AG04449 (cell line): ENCODE results near the gene MEAK7.

Source experiments
- CTCF ChIA-PET: fragments of 350-600 bp; formaldehyde crosslinking; extraction: SDS; loops from one replicate; lab custom pipeline; 2021; ENCODE audit warnings: antibody characterized with exemption; lab: Yijun Ruan, JAX
- POLR2A ChIA-PET: fragments of 400-600, 350-600 bp; formaldehyde crosslinking; extraction: SDS; loops from one replicate; lab custom pipeline; 2020; ENCODE audit warnings: antibody characterized with exemption, inconsistent platforms; lab: Yijun Ruan, JAX
- DNase-seq: peaks from one replicate; pipeline ENCODE4 v3.0.0-alpha.2; 2010; ENCODE audit warnings: low read depth, low spot score
- H3K4me3 ChIP-seq: 2 replicates; pipeline ENCODE4 v1.5.1; 2011; ENCODE audit warnings: low read depth, mild to moderate bottlenecking, control low read depth, low read length
- CTCF ChIP-seq: IDR thresholded peaks from one replicate; pipeline ENCODE4 v1.5.1; 2011; ENCODE audit warnings: mild to moderate bottlenecking, moderate library complexity, low read length, control low read depth, inconsistent platforms; ENCODE audit not compliant: insufficient read depth; ENCODE audit errors: missing control alignments

MEAK7 gene

GRCh38 chr16:84511831-84512230 lies 7.4 kb upstream of the MEAK7 start:
- no peak for TF ChIP-seq CTCF
- H3K4me3 ChIP-seq, result no peak overlapping the region
- POLR2A ChIA-PET, result no interaction called here
- CTCF ChIA-PET, result interaction anchor here (1.0 to 12.3 kb wide), 22 partner anchors 9 to 460 kb away, joined by 3 to 446 read pairs (median 6); partner anchors contain the start of genes COTL1 and KLHL36
- DNase-seq, result no peak

DNA sequence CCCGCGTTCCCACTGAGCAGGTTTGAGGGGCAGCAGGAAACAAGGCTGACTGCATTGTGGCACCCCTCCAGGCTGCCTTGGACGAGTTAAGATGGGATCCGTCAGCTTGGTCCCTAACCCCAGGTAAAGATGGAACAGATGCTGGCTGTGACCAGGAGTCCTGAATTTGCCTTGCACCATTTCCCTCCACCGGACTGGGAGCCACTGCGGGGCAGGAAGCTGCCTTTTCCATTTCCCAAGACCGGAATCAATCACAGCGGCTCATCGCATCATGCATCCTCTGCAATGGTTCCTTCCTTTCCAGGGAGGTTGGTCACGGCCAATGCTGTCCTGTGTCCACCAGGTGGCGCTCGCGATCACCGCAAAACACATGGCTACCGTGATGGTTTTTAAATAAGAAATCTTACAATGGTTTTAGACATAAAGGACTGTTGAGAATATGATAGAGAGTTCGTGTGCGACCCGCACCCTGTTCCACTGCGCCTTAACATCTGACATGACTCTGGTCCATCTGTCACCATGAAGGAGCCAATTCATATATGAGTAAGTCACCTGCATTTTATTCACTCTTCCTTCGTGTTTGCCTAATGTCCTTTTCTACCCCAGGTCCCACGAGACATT lies 6.8 kb upstream of the MEAK7 start:
- peak; percentile 36 for DNase-seq
- no peak overlapping the region for H3K4me3 ChIP-seq
- TF ChIP-seq CTCF, result peak; percentile 85

DNA sequence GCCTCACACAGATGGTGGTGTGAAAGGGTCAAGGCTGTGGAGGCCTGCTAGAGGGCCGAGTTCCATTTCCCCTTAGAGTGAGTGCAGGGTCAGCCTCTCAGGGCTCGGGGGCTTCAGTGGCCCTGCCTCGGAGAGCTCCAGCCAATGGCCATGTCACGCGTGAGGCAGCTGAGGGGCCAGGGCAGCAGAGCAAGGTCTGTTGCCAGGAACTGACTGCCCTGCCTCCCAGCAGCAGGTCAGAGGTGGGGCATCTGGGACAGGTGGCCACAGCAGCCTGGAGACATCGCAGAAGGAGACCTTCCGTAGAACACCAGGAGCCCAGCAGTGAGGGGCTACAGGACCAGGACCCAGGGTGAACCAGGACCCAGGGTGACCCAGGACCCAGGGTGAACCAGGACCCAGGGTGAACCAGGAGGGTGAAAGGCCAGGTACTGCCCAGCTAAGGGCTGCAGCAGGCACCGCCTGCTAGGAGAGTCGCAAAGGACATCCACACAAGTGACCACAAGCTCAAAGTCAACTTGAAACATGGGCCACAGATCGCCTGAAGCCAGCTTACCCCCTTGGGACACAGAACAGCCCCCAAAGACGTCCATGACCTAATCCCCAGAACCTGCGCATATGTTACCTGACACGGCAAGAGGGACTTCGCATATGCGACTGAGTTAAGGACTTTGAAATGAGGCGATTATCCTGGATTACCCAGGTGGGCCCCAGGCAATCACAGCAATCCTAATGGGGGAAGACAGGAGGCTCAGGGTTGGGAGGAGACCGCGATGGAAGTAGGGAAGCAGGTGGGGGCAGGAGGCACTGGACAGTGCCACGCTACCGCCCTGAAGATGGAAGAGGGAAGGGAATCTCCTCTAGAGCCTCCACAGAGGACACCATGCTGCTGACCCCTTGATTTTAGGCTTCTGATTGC lies 4.8 kb upstream of the MEAK7 start:
- no peak for TF ChIP-seq CTCF
- no peak for DNase-seq
- CTCF ChIA-PET, result interaction anchor here (1.2 to 12.3 kb wide), 5 partner anchors 10 to 217 kb away, joined by 3 to 446 read pairs (median 18); partner anchors contain the start of gene COTL1
- H3K4me3 ChIP-seq, result no peak overlapping the region
- POLR2A ChIA-PET, result no interaction called here

More for the DNA sequence above, 6.8 kb upstream of the MEAK7 start:
- CTCF ChIA-PET, result interaction anchor here (0.7 to 12.3 kb wide), 43 partner anchors 9 to 460 kb away, joined by 3 to 446 read pairs (median 5); partner anchors contain the start of genes COTL1 and KLHL36
- POLR2A ChIA-PET, result interaction anchor here (0.6 to 0.8 kb wide), 2 partner anchors 34 to 107 kb away, joined by 3 read pairs; partner anchors contain the start of gene COTL1

- CTCF ChIA-PET, result interaction anchor here (1.3 to 12.3 kb wide), 3 partner anchors 11 to 221 kb away, joined by 3 to 446 read pairs (median 45); partner anchors contain the start of gene COTL1
- POLR2A ChIA-PET, result no interaction called here
- no peak for DNase-seq
- no peak overlapping the region for H3K4me3 ChIP-seq
- no peak for TF ChIP-seq CTCF
Measured at GRCh38 chr16:84508502-84508901, 4.0 kb upstream of the MEAK7 start.

DNA sequence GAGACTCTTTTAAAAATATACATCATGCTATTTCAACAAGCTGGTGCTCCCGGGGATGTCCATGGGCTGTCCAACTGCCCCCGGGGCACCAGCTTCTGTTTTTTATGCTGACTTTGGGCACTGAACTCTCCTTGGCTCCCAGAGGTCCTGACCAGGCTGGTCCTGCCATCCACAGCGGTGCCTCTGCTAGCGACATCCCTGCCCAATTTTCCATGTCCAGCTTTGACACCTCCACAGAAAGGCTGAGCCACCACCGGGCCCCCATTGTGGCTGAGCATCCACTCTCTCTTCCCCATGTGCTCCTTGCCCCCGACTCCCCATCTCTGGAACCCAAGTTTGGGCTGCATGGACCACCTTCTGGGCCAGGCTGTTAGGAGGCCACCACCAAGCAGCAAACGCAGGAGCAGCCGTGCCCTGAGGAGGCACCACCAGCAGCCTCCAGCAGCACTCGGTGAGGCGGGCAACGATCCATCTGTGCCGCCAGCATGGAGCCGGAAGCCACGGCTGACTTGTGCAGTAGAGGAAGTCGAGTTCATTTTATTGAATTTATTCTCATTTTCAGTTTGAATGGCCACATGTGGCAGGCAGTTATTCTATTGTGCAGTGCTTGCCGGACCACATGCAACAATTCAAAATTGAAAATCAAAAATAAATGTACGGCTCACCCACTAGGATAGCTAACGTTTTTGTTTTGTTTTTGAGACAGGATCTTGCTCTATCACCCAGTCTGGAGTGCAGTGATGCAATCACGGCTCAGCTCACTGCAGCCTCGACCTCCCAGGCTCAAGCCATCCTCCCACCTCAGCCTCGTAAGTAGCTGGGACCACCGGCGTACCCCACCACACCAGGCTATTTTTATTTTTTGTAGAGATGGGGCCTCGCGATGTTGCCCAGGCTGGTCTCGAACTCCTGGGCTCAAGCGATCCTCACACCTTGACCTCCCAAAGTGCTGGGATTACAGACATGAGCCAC lies 2.8 kb upstream of the MEAK7 start:
- DNase-seq, result no peak
- ChIA-PET POLR2A (interaction anchor here (0.9 to 2.3 kb wide), 2 partner anchors 9 to 109 kb away, joined by 3 to 8 read pairs; no protein-coding TSS in a partner anchor), CTCF (interaction anchor here (0.5 to 12.3 kb wide), 34 partner anchors 10 to 241 kb away, joined by 3 to 446 read pairs (median 6); partner anchors contain the start of gene COTL1)
- H3K4me3 ChIP-seq, result no peak overlapping the region
- TF ChIP-seq CTCF, result no peak
